GM21515 (cell line): ENCODE data around the gene EXOC6B.
"Not testable (repeated sequence)": the region's sequence is repeated elsewhere in the genome, so short reads cannot be mapped to it uniquely, and the experiment has no call there.

Source experiments
- ATAC-seq: cut with Tn5 transposase; IDR thresholded peaks from one replicate; pipeline ENCODE4 v1.9.1; 2021; ENCODE audit not compliant: unreplicated experiment

Gene EXOC6B

DNA sequence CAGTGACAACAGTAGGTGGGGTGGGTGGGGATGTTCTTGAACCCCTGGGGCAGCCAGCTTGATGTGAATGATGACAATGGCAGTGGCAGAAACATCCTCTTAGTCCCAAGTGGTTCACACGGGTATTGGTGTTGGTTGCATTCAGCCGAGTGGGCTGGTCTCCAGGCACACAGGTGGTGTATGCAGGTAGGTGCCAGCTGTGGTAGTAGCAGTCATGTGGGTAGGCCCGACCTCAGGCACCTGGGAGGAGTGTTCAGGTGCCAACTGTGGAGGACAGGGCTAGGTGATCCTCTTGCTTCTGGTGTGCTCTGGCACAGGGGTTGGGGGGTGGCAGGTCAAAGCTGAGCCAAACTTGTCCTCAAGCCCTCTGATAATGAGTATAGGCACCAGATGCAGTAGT, 350.6 kb downstream of the EXOC6B start:
- no peak for ATAC-seq

DNA sequence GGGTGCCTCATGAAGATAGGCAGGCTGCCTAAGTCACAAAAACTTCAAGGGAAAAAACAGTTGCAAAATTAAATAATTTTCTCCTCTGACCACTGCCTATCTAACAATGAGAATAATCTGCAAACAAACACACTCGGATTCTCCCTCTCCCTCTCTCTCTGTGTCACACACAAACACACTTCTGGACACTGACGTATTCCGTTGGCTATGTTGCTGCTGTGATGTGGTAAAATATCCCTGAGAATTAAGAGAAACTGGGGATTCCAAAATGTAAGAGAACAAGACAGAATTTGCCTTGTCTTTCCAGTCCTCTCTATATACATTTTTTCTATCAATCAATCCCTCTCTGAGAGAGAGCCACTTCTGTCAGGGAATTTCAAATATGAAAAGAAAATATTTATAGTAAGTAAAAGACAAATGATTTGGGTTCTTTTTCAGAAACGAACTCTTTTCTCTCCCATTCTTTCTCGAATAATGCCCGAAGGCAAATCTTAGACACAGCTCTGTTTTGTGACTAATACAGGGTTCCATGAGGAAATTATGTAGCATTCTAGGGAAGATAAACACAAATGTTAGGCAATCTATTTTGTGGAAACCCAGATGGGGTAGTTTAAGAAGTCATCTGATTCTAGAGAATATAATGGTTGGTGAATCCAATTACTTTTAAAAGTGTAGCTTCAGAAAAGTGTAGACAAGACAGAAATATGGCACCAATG, 367.9 kb downstream of the EXOC6B start:
- no peak for ATAC-seq

DNA sequence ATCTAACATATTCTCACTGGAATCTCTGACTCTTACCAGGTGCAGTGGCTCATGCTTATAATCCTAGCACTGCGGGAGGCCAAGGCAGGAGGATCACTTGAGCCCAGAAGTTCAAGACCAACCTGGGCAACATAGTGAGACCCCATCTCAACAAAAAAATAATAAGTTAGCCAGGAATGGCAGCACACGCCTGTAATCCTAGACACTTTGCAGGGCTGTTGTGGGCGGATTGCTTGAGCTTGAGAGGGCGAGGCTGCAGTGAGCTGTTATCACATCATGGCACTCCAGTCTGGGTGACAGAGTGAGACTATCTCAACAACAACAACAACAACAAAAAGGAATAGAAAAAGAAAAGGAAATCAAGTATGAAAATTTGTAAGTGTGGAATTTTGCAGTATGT, 371.6 kb downstream of the EXOC6B start:
- no peak for ATAC-seq

DNA sequence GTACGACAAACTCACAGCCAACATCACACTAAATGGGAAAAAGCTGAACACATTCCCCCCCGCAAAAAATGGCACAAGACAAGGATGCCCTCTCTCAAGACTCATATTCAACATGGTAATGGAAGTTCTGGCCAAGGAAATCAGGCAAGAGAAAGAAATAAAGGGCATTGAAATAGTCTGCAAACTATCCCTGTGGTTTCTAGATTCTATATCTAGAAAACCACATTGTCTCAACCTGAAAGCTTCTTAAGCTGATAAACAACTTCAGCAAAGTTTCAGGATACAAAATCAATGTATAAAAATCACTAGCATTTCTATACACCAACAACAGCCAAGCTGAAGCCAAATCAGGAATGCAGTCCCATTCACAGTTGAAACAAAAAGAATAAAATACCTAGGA, 383.6 kb downstream of the EXOC6B start:
- ATAC-seq, result no peak

DNA sequence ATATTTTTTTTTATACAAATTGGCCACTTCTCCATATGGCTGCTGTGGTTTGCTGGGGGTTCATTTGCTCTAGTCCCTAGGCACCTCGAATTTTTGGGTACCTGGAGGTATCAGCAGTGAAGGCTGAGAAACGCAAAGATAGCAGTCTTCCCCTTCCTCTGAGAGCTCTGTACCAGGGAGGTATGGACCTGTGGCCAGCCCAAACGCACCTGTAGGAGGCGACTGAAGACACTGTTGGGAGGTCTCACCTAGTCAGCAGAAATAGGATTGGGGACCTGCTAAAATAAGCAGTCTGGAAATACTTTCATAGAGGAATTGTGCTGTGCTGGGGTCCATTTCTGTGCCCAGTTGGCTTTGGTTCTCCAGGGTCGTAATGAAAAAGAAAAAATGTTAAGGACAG, 385.9 kb downstream of the EXOC6B start:
- ATAC-seq, result no peak

DNA sequence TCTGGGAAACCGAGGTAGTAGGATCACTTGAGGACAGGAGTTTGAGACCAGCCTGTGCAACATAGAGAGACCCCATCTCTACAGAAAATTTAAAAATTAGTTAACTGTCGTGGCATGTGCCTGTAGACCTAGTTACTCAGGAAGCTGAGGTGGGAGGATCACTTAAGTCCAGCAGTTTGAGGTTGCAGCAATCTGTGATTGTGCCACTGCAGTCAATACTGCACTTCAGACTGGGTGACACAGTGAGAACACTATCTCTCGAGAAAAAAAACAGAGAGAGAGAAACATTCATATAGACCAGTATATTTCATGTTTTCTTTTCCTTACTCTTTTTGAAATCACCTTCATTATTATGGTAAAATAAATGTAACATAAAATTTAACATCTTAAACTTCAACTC, 387.5 kb downstream of the EXOC6B start:
- ATAC-seq, result no peak

DNA sequence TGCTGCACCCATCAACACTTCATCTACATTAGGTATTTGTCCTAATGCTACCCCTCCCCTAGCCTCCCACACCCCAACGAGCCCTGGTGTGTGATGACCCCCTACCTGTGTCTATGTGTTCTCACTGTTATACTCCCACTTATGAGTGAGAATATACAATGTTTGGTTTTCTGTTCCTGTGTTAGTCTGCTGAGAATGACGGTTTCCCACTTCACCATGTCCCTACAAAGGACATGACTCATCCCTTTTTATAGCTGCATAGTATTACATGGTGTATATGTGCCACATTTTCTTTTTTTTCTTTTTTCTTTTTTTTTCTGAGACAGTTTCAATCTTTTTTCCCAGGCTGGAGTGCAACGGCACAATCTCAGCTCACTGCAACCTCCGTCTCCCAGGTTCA, 394.1 kb downstream of the EXOC6B start:
- ATAC-seq, result no peak

DNA sequence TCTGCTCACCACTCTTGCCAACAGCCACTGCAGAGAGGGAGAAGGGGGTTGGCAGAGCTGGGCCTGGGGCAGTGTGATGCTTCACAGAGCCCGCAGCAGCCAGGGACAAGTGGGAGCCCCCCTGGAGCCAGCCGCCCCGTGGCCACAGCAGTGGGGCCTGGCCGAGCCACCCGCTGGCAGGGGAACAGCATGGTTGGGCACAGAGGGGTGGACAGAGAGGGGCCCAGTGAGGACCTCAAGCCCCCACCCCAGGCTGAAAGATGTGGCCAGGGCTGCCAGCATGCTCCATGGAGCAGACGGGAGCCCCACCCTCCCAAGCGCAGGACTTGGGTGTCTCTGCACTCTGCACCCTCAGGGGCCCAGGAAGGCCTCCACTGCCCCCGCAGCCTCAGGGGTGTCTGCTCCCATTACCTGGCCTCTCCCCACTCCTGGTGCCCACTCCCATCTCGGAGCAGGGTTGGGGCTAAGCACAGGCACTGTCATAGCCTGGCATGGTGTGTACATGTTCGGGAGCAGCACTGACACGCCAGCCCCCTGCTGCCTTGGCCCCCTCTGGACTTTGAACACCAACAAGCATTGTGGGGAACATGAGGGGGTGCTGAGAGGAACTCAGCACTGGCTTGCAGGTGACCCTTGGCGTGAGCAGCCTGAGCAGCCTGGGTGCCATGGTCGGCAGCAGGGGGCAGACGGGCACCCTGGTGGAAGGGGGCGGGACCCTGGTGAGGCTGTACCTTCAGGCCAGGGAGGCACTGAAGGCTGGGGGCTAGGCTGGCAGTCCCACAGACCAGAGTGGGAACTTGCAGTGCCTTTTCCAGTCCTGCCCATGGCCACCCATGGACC, 398.6 kb downstream of the EXOC6B start:
- no peak for ATAC-seq

DNA sequence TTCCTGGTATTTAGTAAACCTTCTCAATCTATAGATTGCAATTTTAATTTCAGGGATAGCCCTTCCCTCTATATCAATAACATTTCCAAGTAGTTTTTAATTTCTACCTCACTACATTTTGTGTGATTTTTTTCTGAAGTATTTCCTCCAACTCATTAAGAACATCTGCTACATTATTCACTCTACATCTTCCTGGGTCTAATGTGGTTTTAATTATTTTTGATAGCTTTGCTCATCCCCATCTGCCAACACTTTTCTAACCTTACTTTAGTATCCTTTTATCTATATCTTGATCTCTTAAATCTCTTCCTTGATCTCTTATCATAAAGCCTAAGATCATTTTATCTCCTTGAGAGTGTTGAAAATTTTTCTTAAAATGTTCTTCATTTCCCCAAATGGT, 399.8 kb downstream of the EXOC6B start:
- ATAC-seq, result no peak

DNA sequence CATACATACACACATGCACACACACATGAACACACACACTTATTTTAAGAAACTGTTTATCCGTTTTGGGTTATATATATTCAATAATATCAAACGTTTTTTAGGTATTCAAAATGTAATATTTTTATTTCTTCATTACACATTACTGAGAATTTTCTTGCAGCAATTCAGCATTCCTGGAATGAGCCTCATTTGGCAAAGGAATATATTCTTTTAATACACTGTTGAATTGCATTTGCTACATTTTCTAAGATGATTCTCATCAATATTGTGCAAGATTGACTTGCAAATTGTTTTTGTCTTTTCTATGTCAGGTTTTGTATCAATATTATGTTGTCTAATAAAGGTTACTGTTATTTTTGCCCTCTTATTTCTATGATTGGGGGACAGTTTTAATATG, 402.1 kb downstream of the EXOC6B start:
- no peak for ATAC-seq

DNA sequence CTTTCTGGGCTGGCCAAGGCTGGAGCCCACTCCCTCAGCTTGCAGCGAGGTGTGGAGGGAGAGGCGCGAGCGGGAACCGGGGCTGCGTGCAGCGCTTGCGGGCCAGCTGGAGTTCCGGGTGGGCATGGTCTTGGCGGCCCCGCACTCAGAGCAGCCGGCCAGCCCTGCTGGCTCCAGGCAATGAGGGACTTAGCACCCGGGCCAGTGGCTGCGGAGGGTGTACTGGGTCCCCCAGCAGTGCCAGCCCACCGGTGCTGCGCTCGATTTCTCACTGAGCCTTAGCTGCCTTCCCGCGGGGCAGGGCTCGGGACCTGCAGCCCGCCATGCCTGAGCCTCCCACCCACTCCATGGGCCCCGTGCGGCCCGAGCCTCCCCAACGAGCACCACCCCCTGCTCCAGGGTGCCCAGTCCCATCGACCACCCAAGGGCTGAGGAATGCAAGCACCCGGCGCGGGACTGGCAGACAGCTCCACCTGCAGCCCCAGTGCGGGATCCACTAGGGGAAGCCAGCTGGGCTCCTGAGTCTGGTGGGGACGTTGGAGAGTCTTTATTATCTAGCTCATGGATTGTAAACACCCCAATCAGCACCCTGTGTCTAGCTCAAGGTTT, 404.0 kb downstream of the EXOC6B start:
- not testable (repeated sequence) for ATAC-seq

DNA sequence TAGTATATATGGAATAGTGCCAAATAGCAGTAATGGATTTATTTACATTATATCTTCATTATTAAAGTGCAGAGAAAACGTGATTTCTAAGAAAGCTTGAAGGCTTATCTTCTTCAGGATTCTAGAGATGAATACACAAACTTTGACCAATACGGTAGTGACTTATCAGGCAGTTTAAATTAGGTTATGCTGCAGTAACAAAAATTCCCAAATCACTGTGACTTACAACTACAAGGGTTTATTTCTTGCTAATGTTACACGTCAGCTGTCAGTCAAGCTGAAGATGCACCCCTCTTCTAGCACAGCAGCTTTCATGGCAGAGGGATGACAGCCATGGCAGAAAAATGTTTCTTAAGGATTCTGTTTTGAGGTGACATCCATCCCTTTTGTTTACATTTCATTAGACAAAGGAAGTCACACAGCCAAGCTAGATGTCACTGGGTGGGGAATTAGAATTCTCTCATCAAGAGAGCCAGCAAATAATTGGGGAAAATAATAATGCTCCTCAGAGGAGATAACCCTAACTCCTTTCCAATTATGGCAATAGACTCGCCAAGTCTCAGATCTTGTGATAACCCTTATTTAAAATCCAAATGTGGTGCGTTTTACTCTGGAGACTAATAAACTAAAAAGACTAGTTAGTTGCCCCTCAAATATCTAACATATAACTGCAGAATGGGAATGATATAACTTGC, 409.9 kb downstream of the EXOC6B start:
- no peak for ATAC-seq

DNA sequence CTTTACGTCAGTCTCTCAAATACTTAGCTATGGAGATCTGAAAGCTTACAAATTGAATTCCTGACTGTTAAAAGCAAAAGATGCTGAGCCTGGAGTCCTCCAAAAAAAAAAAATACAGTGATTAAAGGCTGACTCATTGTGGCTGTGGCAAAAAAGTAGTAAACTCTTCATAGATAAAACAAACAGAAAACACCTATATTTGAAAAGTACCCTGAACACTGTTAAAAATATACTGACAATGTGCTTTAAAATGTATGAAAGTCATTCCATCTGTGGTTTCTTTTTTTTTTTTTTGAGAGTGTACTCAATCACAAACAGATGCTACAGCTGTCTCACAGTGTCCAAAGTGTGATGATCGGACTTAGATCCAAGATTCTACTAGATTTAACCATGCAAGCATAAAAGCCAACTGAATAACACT, 410.6 kb downstream of the EXOC6B start:
- ATAC-seq, result no peak

DNA sequence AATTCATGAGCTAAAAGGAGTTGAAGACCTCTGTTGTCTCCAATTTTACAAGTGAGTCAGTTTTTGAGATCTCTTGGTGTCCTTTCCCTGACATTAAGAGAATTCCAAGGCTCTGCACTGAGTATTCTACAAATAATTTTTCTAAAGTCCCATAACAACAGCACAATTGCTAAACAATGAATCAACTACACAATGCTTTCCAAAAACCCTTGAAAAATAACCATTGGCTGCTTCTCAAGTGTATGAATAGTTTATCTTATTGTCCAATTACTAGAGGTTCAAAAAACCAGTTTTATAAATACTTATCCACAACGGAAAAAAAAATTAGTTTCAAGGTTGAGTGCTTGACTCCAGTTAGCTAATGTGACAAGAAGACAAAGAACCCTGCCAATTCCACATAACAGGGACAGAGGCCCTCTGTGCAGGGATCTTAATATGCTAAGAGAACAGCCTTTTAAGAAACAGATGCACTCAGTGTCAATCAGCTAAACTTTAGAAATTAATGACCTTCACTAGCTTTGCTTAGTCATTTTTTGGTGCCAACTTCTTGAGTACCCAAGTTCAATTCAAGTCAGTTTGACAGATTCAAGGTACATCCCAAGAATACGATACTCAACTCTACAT, 411.6 kb downstream of the EXOC6B start:
- ATAC-seq, result no peak

DNA sequence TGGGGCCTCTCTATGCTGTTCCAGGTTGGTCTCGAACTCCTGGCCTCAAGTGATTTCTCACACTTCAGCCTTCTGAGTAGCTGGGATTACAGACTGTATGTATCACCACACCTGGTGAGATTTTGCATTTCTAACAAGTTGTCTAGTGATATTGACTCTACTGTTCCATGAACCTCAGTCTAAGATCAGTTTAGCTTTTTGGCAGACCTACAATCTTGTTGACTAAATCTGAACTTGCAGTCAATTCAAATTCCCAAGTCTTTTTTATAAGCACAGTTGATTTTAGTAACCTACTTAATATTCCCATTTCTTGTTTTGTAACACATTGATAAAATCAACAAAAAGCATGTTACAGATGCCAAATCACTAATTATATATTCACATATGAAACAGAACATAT, 412.1 kb downstream of the EXOC6B start:
- ATAC-seq, result no peak

DNA sequence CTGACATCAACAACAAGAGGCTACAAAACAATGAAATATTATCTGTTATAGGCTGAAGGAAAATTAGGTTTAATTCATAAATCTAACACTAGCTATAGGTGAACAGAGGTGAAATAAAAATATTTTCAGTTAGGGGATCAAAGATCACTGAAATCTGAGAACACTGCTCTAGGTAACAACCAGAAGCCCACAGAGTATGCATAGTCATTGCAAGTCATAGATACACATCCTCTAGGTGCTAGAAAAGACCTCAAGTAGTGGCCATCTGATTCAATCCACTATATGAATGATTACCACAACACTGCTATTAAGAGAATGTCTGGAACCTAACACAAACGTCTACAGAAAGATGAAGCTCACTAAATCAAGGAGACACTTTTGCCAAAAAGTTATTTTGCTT, 413.6 kb downstream of the EXOC6B start:
- no peak for ATAC-seq

DNA sequence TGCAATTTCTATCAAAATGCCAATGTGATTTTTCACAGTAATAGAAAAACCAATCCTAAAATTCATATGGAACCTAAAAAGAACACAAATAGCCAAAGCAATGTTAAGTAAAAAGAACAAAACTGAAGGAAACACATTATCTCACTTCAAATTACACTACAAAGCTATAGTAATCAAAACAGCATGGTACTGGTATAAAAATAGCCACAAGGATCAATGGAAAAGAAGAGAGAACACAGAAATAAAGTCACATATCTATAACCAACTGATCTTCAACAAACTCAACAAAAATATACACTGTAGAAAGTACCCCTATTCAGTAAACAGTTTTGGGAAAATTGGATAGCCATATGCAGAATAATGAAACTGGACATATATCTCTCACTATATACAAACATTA, 426.0 kb downstream of the EXOC6B start:
- ATAC-seq, result no peak

DNA sequence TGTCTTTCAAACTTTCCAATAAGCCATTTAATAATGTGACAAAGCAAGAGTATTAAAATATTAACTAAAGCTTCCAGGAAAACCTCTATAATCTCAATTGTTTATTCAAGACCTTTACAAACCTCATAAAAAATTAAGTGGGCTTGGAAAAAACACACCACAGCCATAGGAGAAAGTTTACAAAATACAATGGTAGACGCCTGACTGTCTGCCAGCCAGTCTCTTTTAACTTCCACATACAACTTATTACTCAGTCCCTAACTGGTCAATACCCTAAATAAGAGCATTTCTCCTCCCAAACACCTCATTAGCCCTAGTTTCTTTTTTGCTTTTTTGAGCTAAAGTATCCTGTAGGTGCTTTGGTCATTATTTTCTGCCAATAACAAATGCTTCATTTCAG, 430.7 kb downstream of the EXOC6B start:
- no peak for ATAC-seq

DNA sequence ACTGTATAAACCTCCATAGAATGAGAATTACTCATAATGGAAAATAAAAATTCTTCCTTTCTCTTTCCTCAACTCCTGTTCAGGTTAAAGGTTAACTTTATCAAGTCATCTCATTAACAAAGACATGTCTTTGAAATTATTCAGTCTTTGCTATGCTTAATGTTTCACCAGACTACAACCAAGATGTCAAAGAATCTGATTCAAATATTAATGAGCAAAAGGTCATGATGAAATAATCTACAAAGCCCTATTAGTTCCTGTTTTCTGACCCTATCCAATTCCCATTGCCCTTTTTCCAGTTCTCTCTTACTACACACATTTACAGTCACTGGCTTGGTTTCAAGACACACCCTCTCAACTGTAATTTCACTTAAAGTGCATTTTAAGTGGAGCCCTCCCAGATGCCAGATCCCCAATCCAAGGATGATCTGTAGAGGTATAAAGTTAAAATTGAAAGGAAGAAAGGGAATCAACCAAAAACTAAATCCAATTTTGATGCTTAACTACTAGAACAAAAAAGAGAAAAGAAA, 431.2 kb downstream of the EXOC6B start:
- ATAC-seq, result no peak

DNA sequence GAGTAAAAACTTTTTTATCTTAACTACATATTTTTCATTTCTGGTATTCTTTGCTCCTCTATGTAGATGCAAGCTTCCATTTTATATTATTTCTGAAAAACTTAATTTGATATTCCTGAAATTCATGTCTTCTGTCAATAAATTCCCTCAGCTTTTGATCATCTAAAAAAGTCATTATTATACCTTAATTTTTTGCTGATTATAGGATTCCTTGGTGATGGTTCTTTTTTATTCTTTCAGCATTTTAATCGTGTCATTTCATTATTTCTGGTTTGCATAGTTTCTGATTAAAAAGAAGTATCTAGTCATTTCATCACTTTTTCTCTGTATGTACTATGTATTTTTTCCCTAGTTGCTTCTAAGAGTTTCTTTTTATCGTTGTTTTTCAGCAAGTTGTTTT, 436.4 kb downstream of the EXOC6B start:
- no peak for ATAC-seq

DNA sequence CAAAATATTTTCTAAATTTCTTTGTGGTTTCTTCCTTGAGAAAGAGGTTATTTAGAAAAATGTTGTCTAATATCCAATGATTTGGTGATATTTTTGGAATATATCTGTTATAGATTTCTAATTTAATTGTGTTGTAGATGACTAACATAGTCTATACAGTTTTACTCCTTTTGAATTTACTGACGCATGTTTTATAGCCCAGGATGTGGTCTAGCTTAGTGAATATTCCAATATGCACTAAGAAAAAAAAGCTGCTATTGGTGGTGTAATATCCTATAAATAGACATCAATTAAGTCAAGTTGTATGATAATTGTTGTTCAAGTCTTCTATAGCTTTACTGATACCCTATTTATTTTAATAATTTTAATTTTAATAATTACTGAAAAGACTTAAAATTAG, 437.6 kb downstream of the EXOC6B start:
- no peak for ATAC-seq
